K562 (cell line): ENCODE results near the gene VAC14. TPM values are rescaled to one million over a fixed set of nuclear protein-coding genes. Genes with fewer than 3 reads are reported as not detected.

ENCODE experiments used
- ATAC-seq: fragments of 200-7000 bp; cut with Tn5 transposase; 3 replicates; pipeline ENCODE4 v1.9.1; 2020; ENCODE audit warnings: moderate library complexity
- BruUV-seq: library from RNA; stranded (reverse); fragments of 400-500 nt; replicated peaks from 2 replicates; lab custom pipeline; 2021; lab: Mats Ljungman, UMichigan
- CTCF ChIA-PET: fragments of 300-600 bp; formaldehyde crosslinking; extraction: SDS; loops from one replicate; lab custom pipeline; 2021; ENCODE audit warnings: low intra/inter-chr PET ratio; lab: Yijun Ruan, JAX
- POLR2A ChIA-PET: fragments of 300-600, 350-650 bp; sonication (Branson Sonifier 250); formaldehyde crosslinking; extraction: SDS; loops from one replicate; lab custom pipeline; 2021; ENCODE audit warnings: antibody characterized with exemption, inconsistent platforms; lab: Yijun Ruan, JAX
- DNase-seq, 4 experiments: peaks; one replicate each; pipeline versions ENCODE4 v3.0.0 to v3.0.0-alpha.2; 2011 to 2018; ENCODE audit warnings: low spot score in 3 of 4, mixed read lengths in 3 of 4; ENCODE audit errors: extremely low read depth in 1 of 4
- FAIRE-seq: peaks from 2 replicates; lab custom pipeline; 2011; peaks lifted over from hg19 to GRCh38; lab: Jason Lieb, UNC
- H2AFZ ChIP-seq: 2 replicates; pipeline ENCODE4 v1.6.0; 2011; ENCODE audit warnings: low read depth, low read length, control low read depth, inconsistent platforms
- H3K27ac ChIP-seq: fragments of 200-600 bp; 3 replicates; pipeline ENCODE4 v1.8.0; 2011; ENCODE audit warnings: low read depth, mild to moderate bottlenecking, control low read depth, inconsistent platforms, low read length, moderate library complexity, mixed read lengths; ENCODE audit errors: extremely low read depth
- H3K27me3 ChIP-seq, 2 experiments: fragments of 300-600 bp in 1 of 2; 2 replicates in 1 of 2; 3 replicates in 1 of 2; pipeline versions ENCODE4 v1.6.0 to v1.8.0; 2011; ENCODE audit warnings: inconsistent platforms in 2 of 2, low read length in 2 of 2, mild to moderate bottlenecking in 1 of 2, mixed read lengths in 1 of 2, moderate library complexity in 1 of 2; ENCODE audit not compliant: control insufficient read depth in 2 of 2, insufficient read depth in 2 of 2
- H3K36me3 ChIP-seq: fragments of 300-600 bp; 3 replicates; pipeline ENCODE4 v1.8.0; 2011; ENCODE audit warnings: mild to moderate bottlenecking, low read length, inconsistent platforms; ENCODE audit not compliant: control insufficient read depth, insufficient read depth
- H3K4me1 ChIP-seq, 2 experiments: fragments of 200-600 bp in 1 of 2; replicated peaks in 1 of 2; 2 replicates in 1 of 2; 3 replicates in 1 of 2; pipeline versions ENCODE4 v1.5.1 to v1.8.0; 2011; ENCODE audit warnings: inconsistent platforms in 2 of 2, low read length in 2 of 2, mild to moderate bottlenecking in 1 of 2, mixed read lengths in 1 of 2, moderate library complexity in 1 of 2; ENCODE audit not compliant: control insufficient read depth in 2 of 2, insufficient read depth in 2 of 2
- H3K4me2 ChIP-seq: 2 replicates; pipeline ENCODE4 v1.6.1; 2011; ENCODE audit warnings: low read length, control low read depth, inconsistent platforms, mixed read lengths; ENCODE audit not compliant: insufficient read depth
- H3K4me3 ChIP-seq: fragments of 200-600 bp; sonication (generic), shearing (Covaris generic); 2 replicates; pipeline ENCODE4 v1.5.1; 2016; ENCODE audit warnings: control low read depth, inconsistent platforms
- H3K79me2 ChIP-seq: fragments of 200-600 bp; 3 replicates; pipeline ENCODE4 v1.8.0; 2011; ENCODE audit warnings: low read length, inconsistent platforms; ENCODE audit not compliant: control insufficient read depth, insufficient read depth
- H3K9ac ChIP-seq, 2 experiments: 2 replicates each; pipeline versions ENCODE4 v1.6.0 to v1.6.1; 2011; ENCODE audit warnings: low read depth in 2 of 2, low read length in 2 of 2, control low read depth in 1 of 2, inconsistent platforms in 1 of 2, mild to moderate bottlenecking in 1 of 2, mixed read lengths in 1 of 2; ENCODE audit not compliant: insufficient read depth in 1 of 2
- H3K9me1 ChIP-seq: one replicate; pipeline ENCODE4 v1.6.0; 2011; ENCODE audit warnings: inconsistent platforms, mild to moderate bottlenecking, low read length, moderate library complexity; ENCODE audit not compliant: control insufficient read depth, insufficient read depth
- H3K9me3 ChIP-seq: replicated peaks from 2 replicates; pipeline ENCODE4 v1.5.1; 2011; ENCODE audit warnings: low read depth, low read length, inconsistent platforms; ENCODE audit not compliant: control insufficient read depth, insufficient read depth
- H4K20me1 ChIP-seq: replicated peaks from 2 replicates; pipeline ENCODE4 v1.6.1; 2011; ENCODE audit warnings: low read length, inconsistent platforms, mixed read lengths; ENCODE audit not compliant: control insufficient read depth, insufficient read depth
- DPF2 ChIP-seq: fragments of 450-650 bp; IDR thresholded peaks from 2 replicates; pipeline ENCODE4 v1.6.1; 2016
- GTF2F1 ChIP-seq: IDR thresholded peaks from 2 replicates; pipeline ENCODE4 v1.6.1; 2011; ENCODE audit warnings: low read depth, low read length, improper control_type of control experiment
- HIVEP1 ChIP-seq: fragments of 250-450 bp; sonication (Bioruptor Pico); IDR thresholded peaks from 2 replicates; pipeline ENCODE4 v1.4.0; 2020; ENCODE audit warnings: mild to moderate bottlenecking
- SLC30A9 ChIP-seq: fragments of 250-450 bp; sonication (Bioruptor Pico); IDR thresholded peaks from 2 replicates; pipeline ENCODE4 v1.8.0; 2022; ENCODE audit warnings: mild to moderate bottlenecking, moderate library complexity
- SRSF3 ChIP-seq: fragments of 200-400 bp; formaldehyde crosslinking; IDR thresholded peaks from 2 replicates; pipeline ENCODE4 v1.6.1; 2016; ENCODE audit warnings: mild to moderate bottlenecking, low read length, moderate library complexity; ENCODE audit not compliant: insufficient read depth
- TAF1 ChIP-seq: IDR thresholded peaks from 2 replicates; pipeline ENCODE4 v1.6.1; 2011; ENCODE audit warnings: mild to moderate bottlenecking, low read length, moderate library complexity; ENCODE audit not compliant: insufficient read depth, control insufficient read depth, severe bottlenecking; ENCODE audit errors: extremely low read depth
- TSC22D4 ChIP-seq: fragments of 450-650 bp; IDR thresholded peaks from 2 replicates; pipeline ENCODE4 v1.6.1; 2016; ENCODE audit warnings: missing genetic modification characterization, missing biosample characterization, control low read depth
- ZC3H4 ChIP-seq: sonication (generic); formaldehyde crosslinking; IDR thresholded peaks from 2 replicates; pipeline ENCODE4 v1.9.0; 2021; ENCODE audit warnings: missing genetic modification reagents, borderline replicate concordance
- ZNF133 ChIP-seq: fragments of 250-450 bp; sonication (Bioruptor Pico); IDR thresholded peaks from 2 replicates; pipeline ENCODE4 v1.4.0; 2020; ENCODE audit warnings: mild to moderate bottlenecking
- ZNF197 ChIP-seq: fragments of 200-800 bp; sonication (Bioruptor generic); IDR thresholded peaks from 2 replicates; pipeline ENCODE4 v1.6.1; 2016; ENCODE audit warnings: low read depth, missing genetic modification characterization, missing compliant biosample characterization
- ZNF274 ChIP-seq: IDR thresholded peaks from 2 replicates; pipeline ENCODE4 v1.6.1; 2011; ENCODE audit warnings: low read depth, mild to moderate bottlenecking, low read length, moderate library complexity, borderline replicate concordance
- ZNF408 ChIP-seq: fragments of 250-450 bp; sonication (Bioruptor Pico); IDR thresholded peaks from 2 replicates; pipeline ENCODE4 v1.4.0; 2020; ENCODE audit warnings: low read depth, mild to moderate bottlenecking, moderate library complexity
- ZNF589 ChIP-seq: fragments of 200-800 bp; sonication (Bioruptor generic); IDR thresholded peaks from 2 replicates; pipeline ENCODE4 v1.6.1; 2016; ENCODE audit warnings: low read depth, missing genetic modification characterization, missing compliant biosample characterization
- ZNF644 ChIP-seq: fragments of 200-800 bp; sonication (Bioruptor generic); IDR thresholded peaks from 2 replicates; pipeline ENCODE4 v1.6.1; 2016; ENCODE audit warnings: low read depth, missing genetic modification characterization, missing compliant biosample characterization
- WGBS: fragments of 100-300 bp; shearing (Covaris generic); methylation state at CpG from one replicate; pipeline ENCODE4 v1.1.6; 2016; ENCODE audit warnings: low coverage, mixed read lengths; ENCODE audit not compliant: insufficient coverage; ENCODE audit errors: missing lambda C conversion rate; 5-methylcytosine and 5-hydroxymethylcytosine counted together
- in situ Hi-C: fragments of 300-500 bp; cut with MboI; formaldehyde crosslinking; loops from 4 replicates; pipeline ENCODE4 v1.15.0; 2018; ENCODE audit warnings: inconsistent platforms, mixed read lengths
- intact Hi-C: fragments of 100-400 bp; cut with micrococcal nuclease; formaldehyde crosslinking; loops from 2 replicates; pipeline ENCODE4 v1.14.2; 2022
- polyA plus RNA-seq, 8 experiments: library from polyadenylated mRNA; depleted of rRNA in 4 of 8; stranded (reverse) in 5 of 8; unstranded in 3 of 8; fragments of >200 nt; fragmentation: Nextera tagmentation in 2 of 8; fragmentation: Illumina TruSeq in 1 of 8; extraction: Ambion mirVana in 2 of 8; extraction: Trizol in 1 of 8; gene quantifications; 2 replicates each; pipeline versions ENCODE4 v1.2.1 to v1.2.3, GENCODE V29; 2011 to 2014; ENCODE audit warnings: inconsistent platforms in 1 of 8, missing spikeins in 1 of 8
- total RNA-seq, 7 experiments: library from RNA; depleted of rRNA in 6 of 7; stranded (reverse); fragments of >200 nt in 6 of 7; fragmentation: Illumina TruSeq in 2 of 7; extraction: Trizol in 2 of 7; gene quantifications; 2 replicates each; pipeline versions ENCODE4 v1.2.1 to v1.2.3, GENCODE V29; 2011 to 2021; ENCODE audit warnings: low replicate concordance in 1 of 7
- TF ChIP-seq, protein P1 (sequence below): sonication (generic); formaldehyde crosslinking; IDR thresholded peaks from 2 replicates; pipeline ENCODE4 v1.8.0; 2022; ENCODE audit warnings: mild to moderate bottlenecking, missing genetic modification reagents

Gene VAC14
- total and polyA plus RNA-seq, 9 of the 15 experiments (the other 6 are each of a cell fraction or from before 2014, with no cell fraction given) = 1.3 to 41.6 (median 26.6) TPM

- no peaks in the 10 kb centered on the region for H3K27me3 ChIP-seq
- in situ Hi-C loops (no loop called here), intact Hi-C loops (no loop called here)
- no TSS peak for BruUV-seq
- no peaks in the 10 kb centered on the region for H3K9me1 ChIP-seq
- ChIA-PET CTCF (no interaction called here), POLR2A (interaction anchor here (0.6 to 0.8 kb wide), 2 partner anchors 14 to 316 kb away, joined by 3 read pairs; partner anchors contain the start of gene ST3GAL2)
- 84% methylated on average over 9 of the region's 11 CpGs for WGBS
- no peaks in the 10 kb centered on the region for H3K79me2 ChIP-seq
- no peak for TF ChIP-seq TAF1
- TF ChIP-seq DPF2 = no peak
- TF ChIP-seq ZNF197 (CRISPR knock-in tag) = no peak
- H2AFZ ChIP-seq = no peak overlapping the region
- no peak overlapping the region for H3K4me3 ChIP-seq
- no peak overlapping the region for H3K27ac ChIP-seq
- peaks cover 24% of the 10 kb centered on the region; the same call in 2 of the 3 replicates for H3K36me3 ChIP-seq
- 0 out of 4 replicates have a peak overlapping the region, but pooled peaks of 1 of the 2 experiments have one; percentile 43 for H3K9ac ChIP-seq
- H3K4me1 ChIP-seq = peaks cover 0 to 24% of the 10 kb centered on the region in 2 experiments; a peak in 3 of 5 replicates
- H4K20me1 ChIP-seq = no peaks in the 10 kb centered on the region
- DNase-seq = no peak
- no peak overlapping the region for H3K4me2 ChIP-seq
- no peak for ATAC-seq
- FAIRE-seq = no peak
- H3K9me3 ChIP-seq = no peaks in the 10 kb centered on the region
These were observed 46.6 kb downstream of the VAC14 start for GRCh38 chr16:70754371-70754770.

- Histone ChIP-seq H3K27me3 (no peaks in the 10 kb centered on the region), H3K9me3 (no peaks in the 10 kb centered on the region), H3K4me3 (no peak overlapping the region), H3K36me3 (peaks cover 20% of the 10 kb centered on the region; the same call in 2 of the 3 replicates), H3K9me1 (no peaks in the 10 kb centered on the region), H3K27ac (no peak overlapping the region), H3K9ac (peak overlapping the region in 1 of 2 experiments; percentile 43; a peak in 2 of 4 replicates), H2AFZ (no peak overlapping the region), H3K4me1 (peaks cover 0 to 24% of the 10 kb centered on the region in 2 experiments; a peak in 3 of 5 replicates), H4K20me1 (no peaks in the 10 kb centered on the region), H3K4me2 (no peak overlapping the region), H3K79me2 (no peaks in the 10 kb centered on the region)
- ATAC-seq (no peak), FAIRE-seq (no peak), DNase-seq (no peak)
- no TSS peak for BruUV-seq
- in situ Hi-C loops (no loop called here), intact Hi-C loops (no loop called here)
- CTCF ChIA-PET = no interaction called here
- POLR2A ChIA-PET = interaction anchor here (0.8 kb wide), 1 partner anchor 315 kb away, joined by 3 read pairs; the partner anchor contains the start of gene ST3GAL2
- WGBS = 87% methylated on average over 8 of the region's 8 CpGs
- no peak for TF ChIP-seq SRSF3
- TF ChIP-seq ZNF274 = no peak
- TF ChIP-seq HIVEP1 (CRISPR knock-in tag) = no peak
- TF ChIP-seq ZNF408 (CRISPR knock-in tag) = no peak
- no peak for TF ChIP-seq TSC22D4 (tag)
- no peak for TF ChIP-seq ZC3H4 (CRISPR knock-in tag)
- TF ChIP-seq, protein P1, sequence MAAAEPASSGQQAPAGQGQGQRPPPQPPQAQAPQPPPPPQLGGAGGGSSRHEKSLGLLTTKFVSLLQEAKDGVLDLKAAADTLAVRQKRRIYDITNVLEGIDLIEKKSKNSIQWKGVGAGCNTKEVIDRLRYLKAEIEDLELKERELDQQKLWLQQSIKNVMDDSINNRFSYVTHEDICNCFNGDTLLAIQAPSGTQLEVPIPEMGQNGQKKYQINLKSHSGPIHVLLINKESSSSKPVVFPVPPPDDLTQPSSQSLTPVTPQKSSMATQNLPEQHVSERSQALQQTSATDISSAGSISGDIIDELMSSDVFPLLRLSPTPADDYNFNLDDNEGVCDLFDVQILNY (CRISPR knock-in tag) = no peak
- TF ChIP-seq ZNF133 (CRISPR knock-in tag) = no peak
- TF ChIP-seq GTF2F1 = no peak
- no peak for TF ChIP-seq SLC30A9 (CRISPR knock-in tag)
- TF ChIP-seq ZNF589 = no peak
- no peak for TF ChIP-seq ZNF644 (tag)
These were observed 47.1 kb downstream of the VAC14 start for GRCh38 chr16:70753694-70754325.
